Measurements from ENCODE around the gene SCARF2.
"Not testable (repeated sequence)": the region's sequence is repeated elsewhere in the genome, so short reads cannot be mapped to it uniquely, and the experiment has no call there.

The SCARF2 gene

DNA sequence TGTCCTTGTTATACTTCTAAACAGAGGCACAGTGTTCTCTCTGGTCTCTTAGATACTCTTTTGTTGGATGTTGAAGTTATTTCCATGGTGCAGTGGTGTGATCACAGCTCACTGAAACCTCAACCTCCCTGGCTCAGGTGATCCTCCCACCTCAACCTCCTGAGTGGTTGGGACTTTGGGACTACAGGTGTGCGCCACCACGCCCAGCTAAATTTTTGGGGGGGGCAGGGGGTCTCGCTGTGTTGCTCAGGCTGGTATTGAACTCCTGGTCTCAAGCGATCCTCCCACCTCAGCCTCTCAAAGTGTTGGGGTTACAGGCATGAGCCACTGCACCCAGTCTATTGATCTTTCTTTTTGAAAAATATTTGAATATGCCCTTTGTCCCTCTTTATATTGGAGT is 28.7 kb downstream of the SCARF2 start:
- no peak for DNase-seq

DNA sequence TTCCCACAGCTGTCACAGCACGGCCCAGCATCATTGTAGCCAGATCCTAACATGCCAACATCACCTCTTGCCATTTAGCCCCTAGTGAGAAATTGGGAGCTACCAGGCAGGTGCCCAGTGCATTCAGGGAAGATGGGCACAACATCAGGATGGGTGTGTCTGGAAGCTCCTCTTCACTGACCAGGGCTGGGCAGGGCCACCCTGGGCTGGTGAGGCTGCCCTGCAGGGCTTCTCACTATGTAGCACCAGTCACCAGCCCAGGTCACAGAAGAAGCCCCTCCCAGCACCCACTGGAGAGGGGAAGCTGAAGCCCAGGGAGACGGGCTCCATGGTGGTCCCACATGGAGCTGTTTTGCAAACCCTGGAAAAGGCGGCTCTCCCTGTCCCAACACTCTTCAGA is 29.8 kb downstream of the SCARF2 start:
- no peak for DNase-seq

DNA sequence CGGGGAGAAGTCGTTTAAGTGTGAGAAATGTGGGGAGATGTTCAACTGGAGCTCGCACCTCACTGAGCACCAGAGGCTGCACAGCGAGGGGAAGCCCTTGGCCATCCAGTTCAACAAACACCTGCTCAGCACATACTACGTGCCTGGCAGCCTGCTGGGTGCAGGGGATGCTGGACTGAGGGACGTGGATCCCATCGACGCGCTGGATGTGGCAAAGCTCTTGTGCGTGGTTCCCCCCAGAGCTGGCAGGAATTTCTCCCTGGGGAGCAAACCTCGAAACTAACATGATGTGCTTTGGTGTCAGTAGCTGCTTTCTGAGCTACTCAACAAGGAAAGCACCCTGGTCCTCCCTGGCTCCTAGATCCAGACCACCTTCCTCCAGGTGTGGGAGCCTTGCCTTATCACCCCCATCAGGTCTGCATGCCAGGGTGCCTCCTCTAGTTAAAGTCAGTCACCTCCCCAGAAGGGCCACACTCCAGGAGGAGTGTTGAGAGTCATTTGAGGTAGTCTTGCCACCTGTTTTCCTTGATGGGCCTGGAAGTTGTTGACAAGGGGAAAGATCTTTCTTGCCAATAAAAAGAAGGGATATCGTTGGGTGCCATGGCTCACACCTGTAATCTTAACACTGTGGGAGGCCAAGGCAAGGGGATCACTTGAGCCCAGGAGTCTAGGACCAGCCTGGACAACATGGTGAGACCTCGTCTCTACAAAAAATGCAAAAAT is 30.8 kb downstream of the SCARF2 start:
- DNase-seq, result no peak

DNA sequence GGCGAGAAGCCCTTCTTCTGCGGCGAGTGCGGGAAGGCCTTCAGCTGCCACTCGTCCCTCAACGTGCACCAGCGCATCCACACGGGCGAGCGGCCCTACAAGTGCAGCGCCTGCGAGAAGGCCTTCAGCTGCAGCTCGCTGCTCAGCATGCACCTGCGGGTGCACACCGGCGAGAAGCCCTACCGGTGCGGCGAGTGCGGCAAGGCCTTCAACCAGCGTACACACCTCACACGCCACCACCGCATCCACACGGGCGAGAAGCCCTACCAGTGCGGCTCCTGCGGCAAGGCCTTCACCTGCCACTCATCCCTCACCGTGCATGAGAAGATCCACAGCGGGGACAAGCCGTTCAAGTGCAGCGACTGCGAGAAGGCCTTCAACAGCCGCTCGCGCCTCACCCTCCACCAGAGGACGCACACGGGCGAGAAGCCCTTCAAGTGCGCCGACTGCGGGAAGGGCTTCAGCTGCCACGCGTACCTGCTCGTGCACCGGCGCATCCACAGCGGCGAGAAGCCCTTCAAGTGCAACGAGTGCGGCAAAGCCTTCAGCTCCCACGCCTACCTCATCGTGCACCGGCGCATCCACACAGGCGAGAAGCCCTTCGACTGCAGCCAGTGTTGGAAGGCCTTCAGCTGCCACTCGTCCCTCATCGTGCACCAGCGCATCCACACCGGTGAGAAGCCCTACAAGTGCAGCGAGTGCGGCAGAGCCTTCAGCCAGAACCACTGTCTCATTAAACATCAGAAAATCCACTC is 31.5 kb downstream of the SCARF2 start:
- no peak for DNase-seq

DNA sequence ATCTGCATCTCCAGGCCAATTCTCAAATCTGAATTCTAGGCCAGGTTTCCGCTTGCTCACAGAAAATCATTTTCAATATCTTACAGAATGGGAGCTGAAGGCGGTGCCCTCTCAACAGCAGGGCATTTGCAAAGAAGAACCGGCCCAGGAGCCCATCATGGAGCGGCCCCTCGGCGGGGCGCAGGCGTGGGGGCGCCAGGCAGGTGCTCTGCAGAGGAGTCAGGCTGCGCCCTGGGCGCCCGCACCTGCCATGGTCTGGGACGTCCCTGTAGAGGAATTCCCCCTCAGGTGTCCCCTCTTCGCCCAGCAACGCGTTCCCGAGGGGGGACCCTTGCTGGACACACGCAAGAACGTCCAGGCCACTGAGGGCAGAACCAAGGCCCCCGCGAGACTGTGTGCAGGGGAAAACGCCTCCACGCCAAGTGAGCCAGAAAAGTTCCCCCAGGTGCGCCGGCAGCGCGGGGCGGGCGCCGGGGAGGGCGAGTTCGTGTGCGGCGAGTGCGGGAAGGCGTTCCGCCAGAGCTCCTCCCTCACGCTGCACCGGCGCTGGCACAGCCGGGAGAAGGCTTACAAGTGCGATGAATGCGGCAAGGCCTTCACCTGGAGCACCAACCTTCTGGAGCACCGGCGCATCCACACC is 32.2 kb downstream of the SCARF2 start:
- DNase-seq, result no peak

DNA sequence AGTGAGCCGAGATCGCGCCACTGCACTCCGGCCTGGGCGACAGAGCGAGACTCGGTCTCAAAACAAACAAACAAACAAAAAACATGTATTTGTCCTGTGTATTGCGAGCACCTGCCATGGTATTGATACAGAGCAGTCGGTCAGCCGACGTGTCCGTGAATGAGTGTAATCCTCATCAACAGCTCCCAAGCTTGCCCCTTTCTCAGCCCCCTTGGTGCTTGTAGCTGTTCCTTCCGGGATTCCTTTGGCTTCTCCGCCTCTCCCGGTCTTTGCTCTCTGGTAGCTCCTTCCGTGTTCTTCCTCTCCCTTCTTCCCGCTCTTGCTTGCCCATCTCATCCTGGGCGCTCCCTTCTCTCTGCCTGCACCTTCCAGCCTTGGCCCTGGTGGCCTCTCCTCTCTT is 32.7 kb downstream of the SCARF2 start:
- DNase-seq, result no peak

DNA sequence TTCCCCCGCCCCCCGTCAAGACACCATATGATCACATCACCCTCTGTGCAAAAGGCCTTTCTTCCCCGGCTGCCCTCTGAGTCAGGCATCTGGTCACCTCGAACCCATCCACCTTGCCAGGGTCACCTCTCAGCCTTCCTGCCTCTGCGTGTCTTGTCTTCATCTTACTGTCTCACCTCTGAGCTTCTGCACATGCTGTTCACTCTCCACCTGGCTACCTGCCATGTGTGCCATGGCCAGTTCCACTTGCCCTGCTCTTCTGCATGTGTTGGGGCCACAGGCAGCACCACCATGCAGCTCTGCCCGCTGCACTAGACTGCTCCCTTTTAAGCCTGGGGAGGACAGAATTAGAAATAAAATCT is 33.9 kb downstream of the SCARF2 start:
- no peak for DNase-seq

DNA sequence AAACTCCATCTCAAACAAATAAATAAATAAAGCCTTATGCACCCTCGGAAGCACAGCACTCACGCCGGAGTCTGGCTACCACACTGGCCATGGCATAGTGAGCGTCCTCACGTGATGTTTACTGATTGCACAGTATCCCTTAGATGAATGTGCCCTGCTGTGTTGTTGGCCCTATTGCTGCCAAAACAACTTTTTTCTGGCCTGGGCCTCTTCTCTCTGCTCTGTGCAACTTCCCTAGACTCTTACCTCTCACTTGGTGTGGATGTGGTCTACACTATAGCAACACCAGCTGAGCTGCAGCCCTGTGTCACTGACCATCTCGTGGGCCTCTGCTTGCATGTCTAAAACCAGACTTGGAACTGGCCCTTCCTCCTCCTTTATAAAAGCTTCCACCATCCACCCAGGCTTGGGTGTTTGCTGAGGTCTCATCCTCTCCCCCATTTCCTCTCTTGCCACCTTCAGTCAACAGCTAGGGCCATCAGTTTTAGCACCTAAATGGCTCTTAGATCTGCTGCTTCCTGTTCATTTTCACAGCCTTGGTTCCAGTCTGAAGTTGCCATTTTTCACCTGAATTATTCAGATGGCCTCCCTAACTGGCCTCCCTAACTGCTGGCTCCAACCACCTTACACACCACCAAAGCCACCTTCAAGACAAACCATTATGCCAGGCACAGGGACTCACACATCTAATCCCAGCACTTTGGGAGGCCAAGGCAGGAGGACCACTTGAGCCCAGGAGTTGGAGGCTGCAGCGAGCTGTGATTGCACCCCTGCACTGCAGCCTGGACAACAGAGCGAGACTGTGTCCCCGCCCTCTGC is 34.5 kb downstream of the SCARF2 start:
- peak; percentile 6 for DNase-seq

DNA sequence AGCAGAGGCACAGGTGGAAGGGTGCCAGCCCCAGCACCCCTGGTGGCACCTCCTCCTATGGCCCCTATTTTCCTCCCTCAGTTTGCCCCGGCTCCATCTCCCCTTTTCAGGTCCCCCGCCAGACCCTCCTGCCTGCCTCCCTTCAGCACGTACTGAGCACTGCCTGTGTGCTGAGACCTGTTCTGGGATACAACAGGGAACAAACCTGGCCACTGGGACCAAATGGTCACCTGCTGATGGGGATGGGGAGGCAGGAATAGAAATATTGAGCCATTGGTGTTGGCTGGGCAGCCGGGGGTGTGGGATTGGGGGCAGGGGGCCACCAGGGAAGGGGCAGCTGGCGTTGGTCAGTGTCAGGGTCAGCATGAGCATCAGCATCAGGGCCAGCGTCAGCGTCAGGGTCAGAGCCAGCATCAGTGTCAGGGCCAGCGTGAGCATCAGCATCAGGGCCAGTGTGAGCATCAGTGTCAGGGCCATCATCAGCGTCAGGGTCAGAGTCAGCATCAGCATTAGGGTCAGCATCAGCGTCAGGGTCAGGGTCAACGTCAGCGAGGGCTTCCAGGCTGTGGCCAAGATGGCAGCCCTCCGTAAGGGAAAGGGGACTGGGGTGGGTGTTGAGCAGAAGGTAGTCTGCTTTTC is 36.1 kb downstream of the SCARF2 start:
- DNase-seq, result no peak

DNA sequence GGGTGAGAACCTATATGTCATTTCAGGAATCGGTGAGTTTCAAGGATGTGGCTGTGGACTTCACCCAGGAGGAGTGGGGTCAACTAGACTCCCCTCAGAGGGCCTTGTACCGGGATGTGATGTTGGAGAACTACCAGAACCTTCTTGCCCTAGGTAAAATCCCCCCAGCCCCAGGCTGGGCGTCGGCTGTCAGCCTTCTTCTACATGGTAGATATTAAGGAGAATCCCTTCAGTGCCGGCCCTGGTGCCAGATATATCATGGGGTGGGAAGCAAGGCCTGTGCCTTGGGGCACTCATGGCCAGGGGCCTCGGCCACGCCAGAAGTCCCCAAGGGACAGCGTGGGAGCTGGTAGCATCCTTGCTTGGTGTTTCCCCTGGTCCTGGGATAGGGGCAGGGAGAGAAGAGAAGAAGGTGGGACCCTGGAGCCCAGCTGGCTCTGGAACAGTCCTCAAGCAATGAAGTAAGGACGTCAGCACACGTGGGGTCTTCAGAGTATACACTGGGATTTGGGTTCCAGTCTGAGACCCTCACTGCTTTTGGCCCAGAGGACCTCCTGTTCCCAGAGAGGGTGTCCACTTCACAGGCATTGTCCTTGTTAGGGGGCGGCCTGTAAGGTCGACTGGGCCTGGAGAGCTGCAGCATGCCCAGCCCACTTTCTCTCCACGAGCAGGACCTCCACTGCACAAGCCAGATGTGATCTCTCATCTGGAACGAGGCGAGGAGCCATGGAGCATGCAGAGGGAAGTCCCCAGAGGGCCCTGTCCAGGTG is 36.8 kb downstream of the SCARF2 start:
- DNase-seq, result no peak

DNA sequence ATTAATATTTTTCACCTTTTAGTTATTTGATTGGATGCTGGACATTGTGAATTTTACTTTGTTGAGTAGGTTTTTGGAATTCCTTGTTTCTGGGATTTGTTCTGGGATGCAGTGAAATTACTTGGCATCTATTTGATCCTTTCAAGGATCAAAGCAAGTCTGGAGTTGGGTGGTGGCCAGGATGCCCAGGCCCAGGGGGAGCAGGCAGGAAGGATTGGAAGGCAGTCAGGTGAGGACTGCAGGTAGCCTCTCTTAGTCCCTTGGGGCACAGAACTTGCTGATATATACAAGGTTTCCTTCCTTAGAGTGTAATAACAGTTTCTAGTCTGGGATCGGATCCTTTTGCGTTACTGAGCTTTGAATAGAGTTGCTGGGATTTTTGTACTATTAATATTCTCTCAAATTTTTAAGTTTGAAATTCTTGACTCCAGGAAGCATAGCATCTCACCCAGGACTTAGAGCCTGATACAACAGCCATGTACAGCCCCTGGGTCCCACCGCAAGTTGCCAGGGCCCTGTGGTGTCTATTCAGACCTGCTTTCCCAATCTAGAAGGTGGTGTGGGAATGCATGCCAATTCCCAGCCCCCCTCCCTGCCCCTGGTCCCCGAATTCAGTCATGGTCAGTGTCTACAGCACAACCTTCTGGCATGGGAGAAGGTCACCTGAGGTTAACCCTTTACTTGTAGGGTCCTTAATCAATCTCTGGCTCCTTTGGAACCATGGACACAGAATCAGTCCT is 37.6 kb downstream of the SCARF2 start:
- DNase-seq, result no peak

DNA sequence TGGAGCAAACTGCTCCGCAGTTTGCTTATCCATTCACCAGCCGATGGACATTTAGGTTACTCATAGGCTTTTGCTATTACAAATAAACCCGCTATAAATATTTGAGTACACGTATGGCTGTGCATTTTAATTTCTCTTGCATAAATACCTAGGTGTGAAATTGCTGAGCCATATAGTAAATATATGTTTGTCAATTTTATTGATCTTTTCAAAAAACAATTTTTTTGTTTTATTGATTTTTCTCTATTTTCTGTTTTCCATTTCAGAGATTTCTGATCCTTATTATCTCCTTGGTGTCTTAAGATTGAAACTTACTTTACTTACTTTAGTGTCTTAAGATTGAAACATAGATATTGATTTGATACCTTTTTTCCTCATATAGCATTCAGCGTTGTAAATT is 39.2 kb downstream of the SCARF2 start:
- DNase-seq, result no peak

DNA sequence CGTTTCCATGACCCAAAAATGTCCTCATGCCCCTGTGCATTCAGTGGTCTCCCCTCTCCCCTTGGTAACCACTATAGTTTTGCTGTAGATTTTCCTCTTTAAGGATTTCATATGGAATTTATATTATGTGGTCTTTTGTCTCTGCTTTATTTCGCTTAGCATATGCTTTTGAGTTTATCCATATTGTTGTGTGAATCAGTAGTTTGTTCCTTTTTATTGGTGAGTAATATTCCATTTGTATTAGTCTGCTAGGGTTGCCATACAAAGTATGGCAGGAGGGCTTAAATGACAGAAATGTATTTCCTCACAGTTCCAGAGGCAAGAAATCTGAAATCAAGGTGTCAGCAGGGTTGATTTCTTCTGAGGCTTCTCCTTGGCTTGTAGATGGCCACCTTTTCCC is 40.1 kb downstream of the SCARF2 start:
- DNase-seq, result no peak

DNA sequence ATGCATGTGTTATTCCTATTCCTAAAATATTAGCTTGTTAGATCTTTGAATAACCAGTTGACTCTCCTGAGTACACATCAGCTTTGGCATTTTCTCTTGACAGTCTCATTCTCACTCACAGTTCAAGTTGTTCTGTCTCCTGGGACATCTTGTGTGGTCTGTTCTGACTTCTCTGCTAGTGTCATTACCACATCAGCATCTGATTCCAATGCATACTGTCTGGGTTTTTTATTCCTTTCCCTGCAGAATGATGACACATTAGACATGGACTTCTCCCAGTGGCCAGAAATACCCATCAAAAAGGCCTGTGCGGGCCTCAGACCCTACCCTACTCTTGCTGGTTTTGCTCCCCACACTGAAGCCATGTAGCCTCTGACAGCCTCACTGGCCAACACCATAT is 41.0 kb downstream of the SCARF2 start:
- DNase-seq, result no peak

DNA sequence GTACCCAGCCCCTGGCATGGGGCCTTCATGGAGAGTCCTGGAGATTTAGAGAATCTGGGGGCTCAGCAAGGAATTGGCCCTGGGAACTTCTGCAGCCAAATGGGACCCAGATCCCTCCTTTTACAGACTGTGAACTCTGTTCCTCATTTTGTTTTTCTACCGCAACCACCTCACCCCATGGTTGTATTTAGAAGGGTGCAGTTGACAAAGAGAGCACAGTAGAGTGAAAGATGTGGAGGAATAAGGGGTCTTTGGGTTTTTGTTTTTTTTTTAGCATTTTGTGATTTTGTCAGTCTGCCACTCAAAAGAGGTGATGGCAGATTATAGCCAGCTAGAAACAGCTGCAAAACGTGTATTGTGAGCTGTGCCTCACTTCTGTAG is 41.7 kb downstream of the SCARF2 start:
- DNase-seq, result no peak

DNA sequence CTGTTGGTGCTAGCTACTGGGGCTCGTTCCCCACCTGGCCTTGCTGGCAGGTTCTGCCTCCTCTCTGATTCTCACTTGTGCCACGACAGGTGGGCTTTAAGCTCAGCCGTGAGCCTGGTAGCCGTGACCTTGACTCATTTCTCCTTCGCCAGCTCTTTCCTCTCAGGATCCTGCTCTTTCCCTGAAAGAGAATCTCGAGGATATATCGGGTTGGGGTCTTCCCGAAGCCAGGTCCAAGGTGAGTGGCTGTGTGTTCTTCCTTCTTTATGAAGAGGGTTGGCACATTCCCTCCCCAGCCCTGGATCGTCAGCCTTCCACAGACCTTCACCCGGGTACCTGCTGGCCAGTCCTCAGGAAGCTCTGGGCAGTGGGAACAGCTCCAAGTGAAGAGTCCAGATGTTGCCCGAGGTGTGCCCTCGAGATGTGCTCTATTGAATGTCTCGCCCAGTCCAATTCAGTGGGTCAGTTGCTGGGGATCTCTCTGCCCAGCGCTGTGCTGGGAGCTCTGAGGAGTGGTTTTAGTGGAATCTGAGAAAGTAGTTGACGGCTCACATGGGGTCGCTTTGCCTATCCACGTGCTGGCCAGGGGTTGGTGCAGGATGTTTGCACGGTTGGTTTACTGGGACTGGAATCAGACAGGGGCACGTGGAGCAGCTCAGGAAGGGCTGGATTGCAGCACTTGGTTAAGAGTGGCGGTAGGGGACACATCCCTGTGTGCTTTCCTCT is 42.3 kb downstream of the SCARF2 start:
- no peak for DNase-seq

DNA sequence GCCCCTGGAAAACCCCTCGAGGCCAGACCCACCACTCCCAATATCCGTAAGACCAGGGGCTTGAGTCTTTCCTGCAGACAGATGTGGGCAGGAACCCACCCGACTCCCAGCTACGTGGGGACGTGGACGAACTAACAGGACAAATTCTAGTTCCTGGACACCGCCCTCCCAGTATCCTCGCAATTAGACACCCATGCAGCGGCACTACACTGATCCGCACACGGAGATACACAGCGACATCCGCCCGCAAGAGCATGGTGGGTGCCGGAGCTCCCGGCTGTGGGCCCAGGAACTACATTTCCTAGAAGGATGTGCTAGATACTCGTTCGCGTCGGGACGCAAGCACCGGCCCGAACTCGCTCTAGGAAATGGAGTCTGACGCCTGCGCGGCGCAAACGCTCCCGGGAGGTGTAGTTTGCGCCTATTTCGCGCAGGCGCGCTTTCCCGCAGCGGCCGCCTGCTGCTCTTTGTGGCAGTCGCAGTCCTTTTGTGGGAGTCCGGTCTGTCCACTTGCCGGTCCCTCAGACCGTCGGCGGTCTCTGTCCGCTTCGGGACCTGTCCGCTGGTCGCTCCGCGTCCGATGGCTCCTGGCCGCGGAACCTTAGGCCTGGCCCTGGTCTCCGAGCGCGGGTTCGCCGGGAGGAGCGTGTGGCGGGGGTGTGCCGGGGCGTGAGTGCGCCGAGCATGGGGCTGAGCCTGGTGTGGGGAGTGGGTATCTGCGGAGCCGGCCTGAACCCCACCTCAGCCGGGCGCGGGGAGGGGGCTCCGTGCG is 43.7 kb downstream of the SCARF2 start, which contains the start of gene ZNF74:
Gene ZNF74 (plus strand): TSS at position 447 of the 772 bp plus-strand sequence. CDS start 478 bp downstream, outside the sequence.
- DNase-seq, result peak; percentile 88

DNA sequence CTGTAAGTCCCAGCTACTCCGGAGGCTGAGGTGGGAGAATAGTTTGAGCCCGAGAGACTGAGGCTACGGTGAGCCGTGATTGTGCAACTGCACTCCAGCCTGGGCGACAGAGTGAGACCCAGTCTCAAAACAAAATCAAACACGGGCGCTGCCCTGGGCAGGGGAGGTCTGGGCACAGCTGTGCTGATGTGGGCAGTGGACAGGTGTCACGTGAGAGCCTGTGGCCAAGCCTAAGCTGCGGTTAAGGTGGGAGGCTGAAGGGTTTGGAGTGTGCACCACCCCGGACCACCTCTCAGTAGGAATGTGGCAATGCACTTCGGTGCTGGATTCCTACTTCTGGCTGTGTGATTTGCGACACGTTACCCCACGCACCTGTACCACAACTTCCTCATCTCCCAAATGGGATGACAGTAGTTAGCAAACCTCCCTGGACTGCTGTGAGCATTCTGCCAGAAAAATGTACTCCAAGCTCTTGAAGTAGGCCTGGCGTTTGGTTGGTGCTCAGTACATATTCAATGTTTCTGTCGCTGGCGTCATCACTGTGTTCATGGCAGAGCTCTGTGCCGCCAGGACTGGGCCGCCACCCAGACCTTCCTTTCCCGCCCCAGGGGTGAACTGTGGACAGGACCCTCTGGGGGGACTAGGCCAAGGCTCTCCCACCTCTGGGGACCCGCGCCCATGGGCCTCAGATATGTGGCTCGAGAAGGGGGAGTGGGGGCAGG is 44.5 kb downstream of the SCARF2 start:
- DNase-seq, result no peak

DNA sequence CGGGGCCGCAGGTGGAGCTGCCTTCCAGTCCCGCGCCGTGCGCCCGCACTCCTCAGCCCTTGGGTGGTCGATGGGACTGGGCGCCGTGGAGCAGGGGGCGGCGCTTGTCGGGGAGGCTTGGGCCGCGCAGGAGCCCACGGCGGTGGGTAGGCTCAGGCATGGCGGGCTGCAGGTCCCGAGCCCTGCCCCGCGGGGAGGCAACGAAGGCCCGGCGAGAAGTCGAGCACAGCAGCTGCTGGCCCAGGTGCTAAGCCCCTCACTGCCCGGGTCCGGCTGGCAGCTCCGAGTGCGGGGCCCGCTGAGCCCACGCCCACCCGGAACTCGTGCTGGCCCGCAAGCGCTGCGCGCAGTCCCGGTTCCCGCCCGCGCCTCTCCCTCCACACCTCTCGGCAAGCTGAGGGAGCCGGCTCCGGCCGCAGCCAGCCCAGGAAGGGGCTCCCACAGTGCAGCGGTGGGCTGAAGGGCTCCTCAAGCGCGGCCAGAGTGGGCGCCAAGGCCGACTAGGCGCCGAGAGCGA is 45.2 kb downstream of the SCARF2 start:
- DNase-seq, result not testable (repeated sequence)
